HEK293T (cell line): Measurements from ENCODE around the gene RCAN3.

ENCODE experiments used
- BHLHE40 ChIP-seq: fragments of 450-650 bp; IDR thresholded peaks from 2 replicates; pipeline ENCODE4 v1.6.1; 2016; ENCODE audit warnings: mild to moderate bottlenecking, moderate library complexity, borderline replicate concordance
- ELF4 ChIP-seq: fragments of 450-650 bp; IDR thresholded peaks from 2 replicates; pipeline ENCODE4 v1.6.1; 2017; ENCODE audit warnings: antibody characterized with exemption
- FOXA1 ChIP-seq: fragments of 450-650 bp; IDR thresholded peaks from 2 replicates; pipeline ENCODE4 v1.6.1; 2016; ENCODE audit warnings: mild to moderate bottlenecking
- FOXK2 ChIP-seq: fragments of 450-650 bp; IDR thresholded peaks from 2 replicates; pipeline ENCODE4 v1.6.1; 2016; ENCODE audit warnings: mild to moderate bottlenecking
- HDGF ChIP-seq: fragments of 450-650 bp; IDR thresholded peaks from 2 replicates; pipeline ENCODE4 v1.6.1; 2017; ENCODE audit warnings: antibody characterized with exemption, borderline replicate concordance
- L3MBTL2 ChIP-seq: fragments of 450-650 bp; conservative IDR thresholded peaks from 2 replicates; pipeline ENCODE4 v1.6.1; 2016; ENCODE audit warnings: mild to moderate bottlenecking
- NFRKB ChIP-seq: fragments of 450-650 bp; IDR thresholded peaks from 2 replicates; pipeline ENCODE4 v1.6.1; 2016; ENCODE audit warnings: mild to moderate bottlenecking, moderate library complexity
- SP1 ChIP-seq: fragments of 450-650 bp; IDR thresholded peaks from 2 replicates; pipeline ENCODE4 v1.6.1; 2017
- SUZ12 ChIP-seq: fragments of 450-650 bp; IDR thresholded peaks from 2 replicates; pipeline ENCODE4 v1.6.1; 2016; ENCODE audit warnings: mild to moderate bottlenecking
- TARDBP ChIP-seq: fragments of 450-650 bp; IDR thresholded peaks from 2 replicates; pipeline ENCODE4 v1.6.1; 2016
- ZNF384 ChIP-seq: fragments of 450-650 bp; IDR thresholded peaks from 2 replicates; pipeline ENCODE4 v1.6.1; 2016

- TF ChIP-seq FOXK2: no peak
- no peak for TF ChIP-seq SUZ12
- TF ChIP-seq SP1: no peak
- no peak for TF ChIP-seq TARDBP
- no peak for TF ChIP-seq BHLHE40
- no peak for TF ChIP-seq ELF4
- TF ChIP-seq FOXA1: no peak
- TF ChIP-seq ZNF384: no peak
- TF ChIP-seq L3MBTL2: no peak
- no peak for TF ChIP-seq NFRKB
- no peak for TF ChIP-seq HDGF
Observed at GRCh38 chr1:24454673-24455072, 48.0 kb upstream of the RCAN3 start.
